Loucy (cell line): ENCODE results near the gene P2RX1.

Experiments used
- EZH2phosphoT487 ChIP-seq: fragments of 200-600 bp; IDR thresholded peaks from 2 replicates; pipeline ENCODE4 v1.6.1; 2018; ENCODE audit warnings: antibody characterized with exemption, mild to moderate bottlenecking, moderate library complexity, borderline replicate concordance
- TF ChIP-seq, protein P1 (sequence below): fragments of 200-600 bp; sonication (generic); conservative IDR thresholded peaks from 2 replicates; pipeline ENCODE4 v1.5.1; 2014; ENCODE audit warnings: mild to moderate bottlenecking, antibody characterized with exemption, low read length

DNA sequence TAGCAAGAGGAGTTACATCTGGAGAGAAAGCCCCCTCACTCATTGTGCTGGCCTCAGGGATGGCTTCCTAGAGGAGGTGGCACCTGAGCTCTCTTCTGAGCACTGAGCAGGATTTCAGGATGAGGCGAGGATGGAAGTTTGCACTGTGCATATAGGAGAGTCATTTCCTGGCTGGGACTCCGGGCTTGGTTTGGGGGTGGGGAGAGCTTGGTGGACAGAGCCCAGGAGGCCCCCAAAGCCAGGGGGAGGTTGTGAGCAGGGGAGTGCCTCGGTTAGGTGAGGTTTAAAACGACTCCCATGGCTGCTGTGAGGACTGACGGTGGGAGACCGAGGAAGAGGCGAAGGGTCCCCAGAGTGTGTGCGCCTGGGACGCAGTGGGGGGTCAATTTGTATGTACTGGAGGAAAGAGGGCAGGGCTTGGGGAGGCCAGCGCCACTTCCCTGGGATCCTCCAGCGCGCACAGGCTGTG is 24.6 kb downstream of the P2RX1 start:
- TF ChIP-seq, protein P1, sequence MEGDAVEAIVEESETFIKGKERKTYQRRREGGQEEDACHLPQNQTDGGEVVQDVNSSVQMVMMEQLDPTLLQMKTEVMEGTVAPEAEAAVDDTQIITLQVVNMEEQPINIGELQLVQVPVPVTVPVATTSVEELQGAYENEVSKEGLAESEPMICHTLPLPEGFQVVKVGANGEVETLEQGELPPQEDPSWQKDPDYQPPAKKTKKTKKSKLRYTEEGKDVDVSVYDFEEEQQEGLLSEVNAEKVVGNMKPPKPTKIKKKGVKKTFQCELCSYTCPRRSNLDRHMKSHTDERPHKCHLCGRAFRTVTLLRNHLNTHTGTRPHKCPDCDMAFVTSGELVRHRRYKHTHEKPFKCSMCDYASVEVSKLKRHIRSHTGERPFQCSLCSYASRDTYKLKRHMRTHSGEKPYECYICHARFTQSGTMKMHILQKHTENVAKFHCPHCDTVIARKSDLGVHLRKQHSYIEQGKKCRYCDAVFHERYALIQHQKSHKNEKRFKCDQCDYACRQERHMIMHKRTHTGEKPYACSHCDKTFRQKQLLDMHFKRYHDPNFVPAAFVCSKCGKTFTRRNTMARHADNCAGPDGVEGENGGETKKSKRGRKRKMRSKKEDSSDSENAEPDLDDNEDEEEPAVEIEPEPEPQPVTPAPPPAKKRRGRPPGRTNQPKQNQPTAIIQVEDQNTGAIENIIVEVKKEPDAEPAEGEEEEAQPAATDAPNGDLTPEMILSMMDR: no peak
- TF ChIP-seq EZH2phosphoT487: no peak
